Measurements from ENCODE around the gene COL8A1.

COL8A1 gene

DNA sequence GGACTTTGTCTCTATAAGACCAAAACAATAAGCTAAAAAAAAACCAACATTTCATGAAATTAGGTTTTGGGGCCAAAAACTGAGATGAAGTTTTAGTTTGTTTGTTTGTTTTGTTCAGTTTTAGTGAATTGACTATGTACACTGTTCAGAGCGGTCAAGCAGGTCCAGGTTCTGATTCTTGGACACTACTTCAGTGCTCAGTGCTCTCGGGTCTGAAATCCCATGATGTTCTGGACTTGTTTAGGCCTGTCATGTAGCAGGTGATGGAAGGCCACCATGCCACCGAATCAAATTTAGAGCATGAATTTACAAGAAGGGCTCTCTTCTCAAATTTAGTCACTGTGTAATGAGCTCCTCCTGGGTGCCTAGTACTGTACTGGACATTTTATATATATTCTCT, 45.5 kb downstream of the COL8A1 start:
- TF ChIP-seq, protein P1, sequence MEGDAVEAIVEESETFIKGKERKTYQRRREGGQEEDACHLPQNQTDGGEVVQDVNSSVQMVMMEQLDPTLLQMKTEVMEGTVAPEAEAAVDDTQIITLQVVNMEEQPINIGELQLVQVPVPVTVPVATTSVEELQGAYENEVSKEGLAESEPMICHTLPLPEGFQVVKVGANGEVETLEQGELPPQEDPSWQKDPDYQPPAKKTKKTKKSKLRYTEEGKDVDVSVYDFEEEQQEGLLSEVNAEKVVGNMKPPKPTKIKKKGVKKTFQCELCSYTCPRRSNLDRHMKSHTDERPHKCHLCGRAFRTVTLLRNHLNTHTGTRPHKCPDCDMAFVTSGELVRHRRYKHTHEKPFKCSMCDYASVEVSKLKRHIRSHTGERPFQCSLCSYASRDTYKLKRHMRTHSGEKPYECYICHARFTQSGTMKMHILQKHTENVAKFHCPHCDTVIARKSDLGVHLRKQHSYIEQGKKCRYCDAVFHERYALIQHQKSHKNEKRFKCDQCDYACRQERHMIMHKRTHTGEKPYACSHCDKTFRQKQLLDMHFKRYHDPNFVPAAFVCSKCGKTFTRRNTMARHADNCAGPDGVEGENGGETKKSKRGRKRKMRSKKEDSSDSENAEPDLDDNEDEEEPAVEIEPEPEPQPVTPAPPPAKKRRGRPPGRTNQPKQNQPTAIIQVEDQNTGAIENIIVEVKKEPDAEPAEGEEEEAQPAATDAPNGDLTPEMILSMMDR (conservative IDR thresholded peaks at IDR 0.05; ENCODE audit: control insufficient read depth, insufficient read depth, low read depth, low read length) = no peak
- no peak overlapping the region for H3K4me3 ChIP-seq (ENCODE audit: control insufficient read depth, low read depth, low read length)
- DNase-seq (ENCODE audit: low read depth) = no peak

GRCh38 chr3:99684644-99685043, 46.2 kb downstream of the COL8A1 start:
- TF ChIP-seq, protein P1 (conservative IDR thresholded peaks at IDR 0.05; ENCODE audit: control insufficient read depth, insufficient read depth, low read depth, low read length) = no peak
- DNase-seq (ENCODE audit: low read depth) = no peak
- H3K4me3 ChIP-seq (ENCODE audit: control insufficient read depth, low read depth, low read length) = no peak overlapping the region

GRCh38 chr3:99686469-99686868, 48.1 kb downstream of the COL8A1 start:
- TF ChIP-seq, protein P1 (conservative IDR thresholded peaks at IDR 0.05; ENCODE audit: control insufficient read depth, insufficient read depth, low read depth, low read length) = no peak
- no peak overlapping the region for H3K4me3 ChIP-seq (ENCODE audit: control insufficient read depth, low read depth, low read length)
- DNase-seq (ENCODE audit: low read depth) = no peak

DNA sequence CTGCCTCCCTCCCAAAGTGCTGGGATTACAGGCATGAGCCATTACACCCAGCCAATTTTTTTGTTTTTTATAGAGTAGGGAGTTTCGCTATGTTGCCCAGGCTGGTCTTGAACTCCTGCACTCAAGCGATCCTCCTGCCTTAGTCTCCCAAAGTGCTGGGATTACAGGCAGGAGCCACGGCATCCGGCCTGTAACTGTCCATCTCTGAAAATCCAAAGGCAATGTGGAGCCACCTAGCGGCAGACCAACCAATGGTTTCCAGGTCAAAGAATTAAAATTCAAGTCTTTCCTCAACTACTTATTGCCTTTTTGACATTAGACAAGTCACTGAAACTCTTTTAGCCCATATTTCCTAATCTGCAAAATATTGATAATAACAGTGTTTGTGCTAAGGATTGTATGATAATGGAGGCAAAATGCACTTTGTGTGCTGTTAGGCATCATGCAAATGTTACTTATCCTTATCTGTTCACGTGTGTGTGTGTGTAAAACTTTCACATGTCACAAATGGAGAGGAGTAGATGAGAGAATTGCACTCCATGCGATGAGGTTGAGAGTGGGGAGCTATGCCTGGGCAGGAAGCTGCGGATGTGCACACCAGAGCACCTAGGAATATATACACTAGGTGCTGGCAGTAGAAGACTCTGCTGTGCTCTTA, 48.7 kb downstream of the COL8A1 start:
- TF ChIP-seq, protein P1 (conservative IDR thresholded peaks at IDR 0.05; ENCODE audit: control insufficient read depth, insufficient read depth, low read depth, low read length) = peak; percentile 74
- DNase-seq (ENCODE audit: low read depth) = peak; percentile 84

GRCh38 chr3:99690761-99691369, 52.5 kb downstream of the COL8A1 start:
- no peak overlapping the region for H3K4me3 ChIP-seq (ENCODE audit: control insufficient read depth, low read depth, low read length)
- no peak for DNase-seq (ENCODE audit: low read depth)
- TF ChIP-seq, protein P1 (conservative IDR thresholded peaks at IDR 0.05; ENCODE audit: control insufficient read depth, insufficient read depth, low read depth, low read length) = no peak

More for the DNA sequence above, 48.7 kb downstream of the COL8A1 start:
- H3K4me3 ChIP-seq (ENCODE audit: control insufficient read depth, low read depth, low read length) = no peak overlapping the region

DNA sequence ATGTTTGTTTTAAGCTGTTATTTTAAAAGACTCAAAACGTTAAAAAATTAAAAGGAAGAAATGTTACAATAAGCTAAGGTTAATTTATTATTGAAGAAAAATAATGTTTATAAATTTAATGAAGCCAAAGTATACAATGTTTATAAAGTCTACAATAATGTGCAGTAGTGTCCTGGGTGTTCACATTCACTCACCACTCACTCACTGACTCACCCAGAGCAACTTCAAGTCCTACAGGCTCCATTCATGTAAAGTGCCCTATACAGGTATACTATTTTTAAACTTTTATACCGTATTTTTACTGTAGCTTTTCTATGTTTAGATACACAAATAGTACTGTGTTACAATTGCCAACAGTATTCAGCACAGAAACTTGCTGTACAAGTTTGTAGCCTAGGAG, 55.2 kb downstream of the COL8A1 start:
- H3K4me3 ChIP-seq (ENCODE audit: control insufficient read depth, low read depth, low read length) = no peak overlapping the region
- no peak for DNase-seq (ENCODE audit: low read depth)
- TF ChIP-seq, protein P1 (conservative IDR thresholded peaks at IDR 0.05; ENCODE audit: control insufficient read depth, insufficient read depth, low read depth, low read length) = no peak

Data from fibroblast of mammary gland (primary cell).